HCT116 (cell line): ENCODE results near the gene ZNF512. TPM values are rescaled to one million over a fixed set of nuclear protein-coding genes. Genes with fewer than 3 reads are reported as not detected.

Experiments
- ATAC-seq: fragments of 200-7000 bp; cut with Tn5 transposase; 2 replicates; pipeline ENCODE4 v1.9.1; 2020; ENCODE audit warnings: mild to moderate bottlenecking, moderate library complexity
- BruUV-seq: library from RNA; stranded (reverse); fragments of 400-500 nt; replicated peaks from 2 replicates; lab custom pipeline; 2021; lab: Mats Ljungman, UMichigan
- CTCF ChIA-PET: fragments of 300-600 bp; sonication (Branson Sonifier 250); formaldehyde crosslinking; loops from one replicate; lab custom pipeline; 2021; ENCODE audit warnings: antibody characterized with exemption; lab: Charles Lee
- POLR2A ChIA-PET: fragments of 300-600, 350-600 bp; sonication (Branson Sonifier 250); formaldehyde crosslinking; loops from one replicate; lab custom pipeline; 2021; ENCODE audit warnings: antibody characterized with exemption; lab: Charles Lee
- RAD21 ChIA-PET, 2 experiments: fragments of 300-600 bp; sonication (Branson Sonifier 250); formaldehyde crosslinking; loops; one replicate each; lab custom pipeline; 2023; ENCODE audit warnings: low total read pairs in 2 of 2; ENCODE audit not compliant: uncharacterized antibody in 2 of 2, unreplicated experiment in 2 of 2, low non-redundant PET in 1 of 2; lab: Charles Lee
- DNase-seq: peaks from one replicate; pipeline ENCODE4 v3.0.0-alpha.2; 2010; ENCODE audit warnings: low read depth, low spot score
- H2AFZ ChIP-seq: fragments of 200-600 bp; shearing (Covaris generic), sonication (generic); 2 replicates; pipeline ENCODE4 v1.6.1; 2017; ENCODE audit warnings: low read depth, mixed run types, mixed read lengths, antibody characterized with exemption, low read length; ENCODE audit not compliant: poor library complexity, severe bottlenecking
- H3K27ac ChIP-seq: 2 replicates; pipeline ENCODE4 v1.5.1; 2012; ENCODE audit warnings: low read depth, low read length
- H3K27me3 ChIP-seq: fragments of 200-600 bp; sonication (generic); 2 replicates; pipeline ENCODE4 v1.6.1; 2016; ENCODE audit warnings: mixed run types, low read length, mixed read lengths; ENCODE audit not compliant: insufficient read depth
- H3K36me3 ChIP-seq, 2 experiments: fragments of 200-500 bp in 1 of 2; fragments of 200-600 bp in 1 of 2; sonication (Bioruptor generic) in 1 of 2; sonication (generic) in 1 of 2; 2 replicates each; pipeline versions ENCODE4 v1.5.1 to v1.6.1; 2014 to 2016; ENCODE audit warnings: low read length in 2 of 2, inconsistent platforms in 1 of 2, mixed read lengths in 1 of 2, mixed run types in 1 of 2; ENCODE audit not compliant: insufficient read depth in 2 of 2, control insufficient read depth in 1 of 2
- H3K4me1 ChIP-seq, 2 experiments: fragments of 200-600 bp in 1 of 2; sonication (generic) in 1 of 2; 2 replicates each; pipeline versions ENCODE4 v1.5.1 to v1.6.1; 2012 to 2017; ENCODE audit warnings: low read length in 2 of 2, inconsistent platforms in 1 of 2, mild to moderate bottlenecking in 1 of 2, mixed read lengths in 1 of 2, mixed run types in 1 of 2, moderate library complexity in 1 of 2; ENCODE audit not compliant: insufficient read depth in 2 of 2, control insufficient read depth in 1 of 2
- H3K4me2 ChIP-seq: fragments of 200-600 bp; sonication (generic); 2 replicates; pipeline ENCODE4 v1.6.1; 2017; ENCODE audit warnings: mixed run types, low read length, mixed read lengths
- H3K4me3 ChIP-seq, 2 experiments: fragments of 200-600 bp in 1 of 2; sonication (generic) in 1 of 2; replicated peaks in 1 of 2; 2 replicates each; pipeline ENCODE4 v1.5.1; 2011 to 2016; ENCODE audit warnings: low read length in 2 of 2, control low read depth in 1 of 2, low read depth in 1 of 2, mild to moderate bottlenecking in 1 of 2, mixed read lengths in 1 of 2, mixed run types in 1 of 2
- H3K79me2 ChIP-seq: fragments of 200-600 bp; sonication (generic); 2 replicates; pipeline ENCODE4 v1.6.1; 2017; ENCODE audit warnings: mild to moderate bottlenecking, mixed run types, low read length, moderate library complexity, mixed read lengths; ENCODE audit not compliant: insufficient read depth
- H3K9ac ChIP-seq: fragments of 200-600 bp; sonication (generic); 2 replicates; pipeline ENCODE4 v1.6.1; 2016; ENCODE audit warnings: low read length, mixed read lengths
- H3K9me2 ChIP-seq: fragments of 200-600 bp; sonication (generic), shearing (Covaris generic); 2 replicates; pipeline ENCODE4 v1.6.1; 2017; ENCODE audit warnings: mixed run types, mild to moderate bottlenecking, moderate library complexity; ENCODE audit not compliant: insufficient read depth
- H3K9me3 ChIP-seq, 2 experiments: fragments of 200-500 bp in 1 of 2; fragments of 200-600 bp in 1 of 2; sonication (Bioruptor generic) in 1 of 2; sonication (generic) in 1 of 2; 2 replicates each; pipeline ENCODE4 v1.6.1; 2014 to 2017; ENCODE audit warnings: low read length in 2 of 2, mixed read lengths in 2 of 2, inconsistent platforms in 1 of 2, low read depth in 1 of 2, mild to moderate bottlenecking in 1 of 2, mixed run types in 1 of 2, moderate library complexity in 1 of 2; ENCODE audit not compliant: control insufficient read depth in 1 of 2, insufficient read depth in 1 of 2
- H4K20me1 ChIP-seq: fragments of 200-600 bp; sonication (generic), shearing (Covaris generic); 2 replicates; pipeline ENCODE4 v1.6.1; 2017; ENCODE audit warnings: mixed run types, mild to moderate bottlenecking, moderate library complexity; ENCODE audit not compliant: insufficient read depth
- CBX3 ChIP-seq: IDR thresholded peaks from 2 replicates; pipeline ENCODE4 v1.6.1; 2012; ENCODE audit warnings: low read depth
- CEBPB ChIP-seq: IDR thresholded peaks from 2 replicates; pipeline ENCODE4 v1.6.1; 2012; ENCODE audit warnings: low read depth
- EGR1 ChIP-seq: IDR thresholded peaks from 2 replicates; pipeline ENCODE4 v1.6.1; 2012; ENCODE audit warnings: low read depth
- ELF1 ChIP-seq: IDR thresholded peaks from 2 replicates; pipeline ENCODE4 v1.6.1; 2012; ENCODE audit warnings: low read depth, borderline replicate concordance
- EZH2phosphoT487 ChIP-seq: fragments of 200-600 bp; IDR thresholded peaks from 2 replicates; pipeline ENCODE4 v1.6.1; 2018; ENCODE audit warnings: antibody characterized with exemption, borderline replicate concordance
- FOSL1 ChIP-seq: IDR thresholded peaks from 2 replicates; pipeline ENCODE4 v1.6.1; 2012; ENCODE audit warnings: low read depth
- POLR2A ChIP-seq: IDR thresholded peaks from 2 replicates; pipeline ENCODE4 v1.7.0; 2011; ENCODE audit warnings: borderline replicate concordance; ENCODE audit not compliant: insufficient read depth, insufficient read length; ENCODE audit errors: extremely low read depth
- POLR2AphosphoS5 ChIP-seq: IDR thresholded peaks from 2 replicates; pipeline ENCODE4 v1.6.1; 2011; ENCODE audit warnings: mild to moderate bottlenecking, low read depth, low read length, moderate library complexity
- SIN3A ChIP-seq: IDR thresholded peaks from 2 replicates; pipeline ENCODE4 v1.6.1; 2012; ENCODE audit warnings: low read depth
- SP1 ChIP-seq: IDR thresholded peaks from 2 replicates; pipeline ENCODE4 v1.6.1; 2012; ENCODE audit warnings: low read depth
- TCF7L2 ChIP-seq: IDR thresholded peaks from 2 replicates; pipeline ENCODE4 v1.7.0; 2011; ENCODE audit warnings: borderline replicate concordance, inconsistent platforms; ENCODE audit not compliant: insufficient read depth, insufficient read length; ENCODE audit errors: extremely low read depth
- YY1 ChIP-seq: IDR thresholded peaks from 2 replicates; pipeline ENCODE4 v1.6.1; 2011; ENCODE audit warnings: low read length, low read depth, moderate library complexity, mild to moderate bottlenecking; ENCODE audit not compliant: insufficient replicate concordance; ENCODE audit errors: extremely low read depth
- ZFX ChIP-seq: fragments of 450-650 bp; IDR thresholded peaks from 2 replicates; pipeline ENCODE4 v1.6.1; 2017
- ZNF274 ChIP-seq: fragments of 200-500 bp; sonication (Bioruptor generic); IDR thresholded peaks from 2 replicates; pipeline ENCODE4 v1.6.1; 2014; ENCODE audit warnings: mild to moderate bottlenecking, low read depth, low read length, inconsistent platforms
- intact Hi-C: fragments of 100-400 bp; cut with micrococcal nuclease; formaldehyde crosslinking; loops from 2 replicates; pipeline ENCODE4 v1.10.0; 2022
- total RNA-seq: library from RNA; stranded (reverse); gene quantifications from one replicate; pipeline ENCODE4 v1.2.1, GENCODE V29; 2021; ENCODE audit not compliant: unreplicated experiment
- TF ChIP-seq, protein P1 (sequence below): IDR thresholded peaks from 2 replicates; pipeline ENCODE4 v1.6.1; 2011; ENCODE audit warnings: mild to moderate bottlenecking, low read length, moderate library complexity; ENCODE audit not compliant: insufficient replicate concordance; ENCODE audit errors: extremely low read depth
- TF ChIP-seq, protein P2 (sequence below): IDR thresholded peaks from 2 replicates; pipeline ENCODE4 v1.6.1; 2012; ENCODE audit warnings: low read depth
- TF ChIP-seq, protein P3 (sequence below): IDR thresholded peaks from 2 replicates; pipeline ENCODE4 v1.6.1; 2012
- TF ChIP-seq, protein P4 (sequence below): IDR thresholded peaks from 2 replicates; pipeline ENCODE4 v1.6.1; 2012

Gene ZNF512
- total RNA-seq, 1 experiment from 2014 or later, result 33.0 TPM

DNA sequence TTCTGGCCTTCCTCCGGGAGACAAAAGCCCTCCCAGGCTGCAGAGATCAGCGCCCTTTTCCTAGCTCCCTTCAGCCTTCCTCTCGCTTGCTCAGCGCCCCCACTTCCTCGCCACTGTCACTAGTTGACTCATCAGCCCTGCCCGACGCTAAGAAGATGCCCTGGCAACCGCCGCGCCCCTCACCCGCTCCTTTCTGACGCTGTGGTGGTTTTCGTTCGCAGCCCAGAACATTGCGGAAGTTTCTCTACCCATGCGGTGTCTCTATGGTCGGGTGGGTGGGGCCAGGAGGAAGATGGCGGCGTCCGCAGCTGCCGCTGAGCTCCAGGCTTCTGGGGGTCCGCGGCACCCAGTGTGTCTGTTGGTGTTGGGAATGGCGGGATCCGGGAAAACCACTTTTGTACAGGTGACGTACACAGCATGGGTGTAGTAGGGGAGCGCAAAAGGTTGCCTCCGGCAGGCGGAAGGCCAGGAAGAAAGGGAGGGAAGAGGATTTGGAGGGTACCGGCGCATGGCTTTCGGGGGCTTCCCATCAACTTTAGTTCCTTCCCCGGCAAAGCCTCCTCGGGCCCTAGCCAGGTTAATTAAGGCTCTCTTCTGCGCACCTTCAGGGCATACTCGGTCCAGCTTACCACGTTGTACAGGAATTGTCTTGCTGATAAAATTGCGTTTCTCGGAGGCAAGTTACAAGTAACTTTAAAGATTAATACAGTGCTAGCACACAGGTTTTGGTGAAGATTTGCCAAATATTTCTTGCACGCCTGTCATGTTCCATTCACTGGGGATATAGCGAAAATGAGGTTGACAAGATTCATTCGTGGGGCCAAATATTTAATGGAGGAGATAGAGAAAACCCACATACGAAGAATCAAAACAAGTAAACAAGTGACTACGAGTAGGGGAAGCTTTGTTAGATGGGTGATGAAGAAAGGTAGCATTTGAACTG, 46.2 kb downstream of the ZNF512 start, which contains the start of the genes CCDC121 and GPN1:
Gene CCDC121, minus strand, starts transcription at position 246 of the 943 bp plus-strand sequence. CDS start 1,213 bp downstream, outside the sequence.
Gene GPN1, plus strand, starts transcription at position 284 of the 943 bp plus-strand sequence. Its CDS starts 9 bp downstream, at position 293.
- ChIA-PET CTCF (interaction anchor here (1.0 kb wide), 1 partner anchor 54 kb away, joined by 4 read pairs; no protein-coding TSS in a partner anchor), RAD21 (interaction anchor here in 1 of 2 experiments (0.8 kb wide), 1 partner anchor 200 kb away, joined by 3 read pairs; no protein-coding TSS in a partner anchor), POLR2A (no interaction called here)
- Histone ChIP-seq H3K9ac (peak within 1 kb of the TSS; percentile 88), H3K27me3 (no peaks in the 10 kb centered on the region), H3K27ac (peak within 1 kb of the TSS; percentile 46), H3K79me2 (peaks cover 14% of the 10 kb centered on the region), H3K4me3 (peak within 1 kb of the TSS; percentile 91 to 93), H3K4me1 (peaks cover 9 to 24% of the 10 kb centered on the region in 2 experiments), H4K20me1 (no peaks in the 10 kb centered on the region), H3K9me2 (no peaks in the 10 kb centered on the region), H3K4me2 (peak within 1 kb of the TSS; percentile 97), H3K36me3 (peaks cover 12 to 15% of the 10 kb centered on the region in 2 experiments; a peak in 2 of 4 replicates)
- DNase-seq (peak; percentile 59), ATAC-seq (peak; percentile 93)
- intact Hi-C loops, result loop anchor here (2.0 to 10.0 kb wide), 2 partner anchors 184 to 220 kb away; partner anchors contain the start of genes KRTCAP3 and PPM1G
- TF ChIP-seq POLR2A, result peak; percentile 90
- TF ChIP-seq, protein P1, sequence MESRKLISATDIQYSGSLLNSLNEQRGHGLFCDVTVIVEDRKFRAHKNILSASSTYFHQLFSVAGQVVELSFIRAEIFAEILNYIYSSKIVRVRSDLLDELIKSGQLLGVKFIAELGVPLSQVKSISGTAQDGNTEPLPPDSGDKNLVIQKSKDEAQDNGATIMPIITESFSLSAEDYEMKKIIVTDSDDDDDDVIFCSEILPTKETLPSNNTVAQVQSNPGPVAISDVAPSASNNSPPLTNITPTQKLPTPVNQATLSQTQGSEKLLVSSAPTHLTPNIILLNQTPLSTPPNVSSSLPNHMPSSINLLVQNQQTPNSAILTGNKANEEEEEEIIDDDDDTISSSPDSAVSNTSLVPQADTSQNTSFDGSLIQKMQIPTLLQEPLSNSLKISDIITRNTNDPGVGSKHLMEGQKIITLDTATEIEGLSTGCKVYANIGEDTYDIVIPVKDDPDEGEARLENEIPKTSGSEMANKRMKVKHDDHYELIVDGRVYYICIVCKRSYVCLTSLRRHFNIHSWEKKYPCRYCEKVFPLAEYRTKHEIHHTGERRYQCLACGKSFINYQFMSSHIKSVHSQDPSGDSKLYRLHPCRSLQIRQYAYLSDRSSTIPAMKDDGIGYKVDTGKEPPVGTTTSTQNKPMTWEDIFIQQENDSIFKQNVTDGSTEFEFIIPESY, result peak; percentile 69
- TF ChIP-seq EZH2phosphoT487, result no peak
- peak; percentile 70; the same call in 1 of the 2 replicates for TF ChIP-seq CBX3
- no peak for TF ChIP-seq ZFX
- TF ChIP-seq, protein P2, sequence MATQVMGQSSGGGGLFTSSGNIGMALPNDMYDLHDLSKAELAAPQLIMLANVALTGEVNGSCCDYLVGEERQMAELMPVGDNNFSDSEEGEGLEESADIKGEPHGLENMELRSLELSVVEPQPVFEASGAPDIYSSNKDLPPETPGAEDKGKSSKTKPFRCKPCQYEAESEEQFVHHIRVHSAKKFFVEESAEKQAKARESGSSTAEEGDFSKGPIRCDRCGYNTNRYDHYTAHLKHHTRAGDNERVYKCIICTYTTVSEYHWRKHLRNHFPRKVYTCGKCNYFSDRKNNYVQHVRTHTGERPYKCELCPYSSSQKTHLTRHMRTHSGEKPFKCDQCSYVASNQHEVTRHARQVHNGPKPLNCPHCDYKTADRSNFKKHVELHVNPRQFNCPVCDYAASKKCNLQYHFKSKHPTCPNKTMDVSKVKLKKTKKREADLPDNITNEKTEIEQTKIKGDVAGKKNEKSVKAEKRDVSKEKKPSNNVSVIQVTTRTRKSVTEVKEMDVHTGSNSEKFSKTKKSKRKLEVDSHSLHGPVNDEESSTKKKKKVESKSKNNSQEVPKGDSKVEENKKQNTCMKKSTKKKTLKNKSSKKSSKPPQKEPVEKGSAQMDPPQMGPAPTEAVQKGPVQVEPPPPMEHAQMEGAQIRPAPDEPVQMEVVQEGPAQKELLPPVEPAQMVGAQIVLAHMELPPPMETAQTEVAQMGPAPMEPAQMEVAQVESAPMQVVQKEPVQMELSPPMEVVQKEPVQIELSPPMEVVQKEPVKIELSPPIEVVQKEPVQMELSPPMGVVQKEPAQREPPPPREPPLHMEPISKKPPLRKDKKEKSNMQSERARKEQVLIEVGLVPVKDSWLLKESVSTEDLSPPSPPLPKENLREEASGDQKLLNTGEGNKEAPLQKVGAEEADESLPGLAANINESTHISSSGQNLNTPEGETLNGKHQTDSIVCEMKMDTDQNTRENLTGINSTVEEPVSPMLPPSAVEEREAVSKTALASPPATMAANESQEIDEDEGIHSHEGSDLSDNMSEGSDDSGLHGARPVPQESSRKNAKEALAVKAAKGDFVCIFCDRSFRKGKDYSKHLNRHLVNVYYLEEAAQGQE, result no peak
- TF ChIP-seq FOSL1, result no peak; the same call in 1 of the 2 replicates
- TF ChIP-seq CEBPB, result no peak
- no peak for TF ChIP-seq ZNF274
- TF ChIP-seq EGR1, result peak; percentile 63
- no peak for TF ChIP-seq TCF7L2
- peak; percentile 98 for TF ChIP-seq YY1
- TF ChIP-seq POLR2AphosphoS5, result peak; percentile 95
- peak; percentile 47; the same call in 1 of the 2 replicates for TF ChIP-seq ELF1
- TF ChIP-seq, protein P3, sequence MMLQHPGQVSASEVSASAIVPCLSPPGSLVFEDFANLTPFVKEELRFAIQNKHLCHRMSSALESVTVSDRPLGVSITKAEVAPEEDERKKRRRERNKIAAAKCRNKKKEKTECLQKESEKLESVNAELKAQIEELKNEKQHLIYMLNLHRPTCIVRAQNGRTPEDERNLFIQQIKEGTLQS, result no peak
- TF ChIP-seq SP1, result no peak; the same call in 1 of the 2 replicates
- TF ChIP-seq, protein P4, sequence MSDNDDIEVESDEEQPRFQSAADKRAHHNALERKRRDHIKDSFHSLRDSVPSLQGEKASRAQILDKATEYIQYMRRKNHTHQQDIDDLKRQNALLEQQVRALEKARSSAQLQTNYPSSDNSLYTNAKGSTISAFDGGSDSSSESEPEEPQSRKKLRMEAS, result peak; percentile 79
- TF ChIP-seq SIN3A, result peak; percentile 92
- TF ChIP-seq, all 23 proteins: peak for 9
- H2AFZ ChIP-seq, result peak within 1 kb of the TSS; percentile 31
- H3K9me3 ChIP-seq, result no peaks in the 10 kb centered on the region
- BruUV-seq, result TSS peak; percentile 47
